Activated CD8-positive, alpha-beta memory T cell treated with anti-CD3 and anti-CD28 coated beads, Interleukin-2, amount 10 ng/mL, durations not matched to agents 7 days and 5 days (primary cell): ENCODE data around the gene TCP10L. TPM values are rescaled to one million over a fixed set of nuclear protein-coding genes. Genes with fewer than 3 reads are reported as not detected.
A peak's percentile ranks its signal among the peaks of the same experiment; 100 is the strongest.
"Not testable (repeated sequence)": the region's sequence is repeated elsewhere in the genome, so short reads cannot be mapped to it uniquely, and the experiment has no call there.

Experiments
- ATAC-seq: fragments of 150-1000 bp; cut with Tn5 transposase; one replicate; pipeline ENCODE4 v1.10.0; 2021; ENCODE audit warnings: moderate library complexity
- CTCF ChIA-PET: fragments of 350-600 bp; sonication (Branson Sonifier 250); formaldehyde crosslinking; loops from one replicate; lab custom pipeline; 2021; ENCODE audit warnings: antibody characterized with exemption; lab: Charles Lee
- DNase-seq: peaks from one replicate; pipeline ENCODE4 v3.0.0-alpha.2; 2020
- H3K27ac Mint-ChIP-seq: one replicate; pipeline ENCODE4 v1.8.0; 2021; ENCODE audit warnings: mild to moderate bottlenecking, mixed read lengths
- H3K27me3 Mint-ChIP-seq: one replicate; pipeline ENCODE4 v1.8.0; 2021; ENCODE audit warnings: mixed read lengths
- H3K36me3 Mint-ChIP-seq: one replicate; pipeline ENCODE4 v1.8.0; 2021; ENCODE audit warnings: mild to moderate bottlenecking, mixed read lengths
- H3K4me1 Mint-ChIP-seq: one replicate; pipeline ENCODE4 v1.8.0; 2021; ENCODE audit warnings: mixed read lengths
- H3K4me3 Mint-ChIP-seq: one replicate; pipeline ENCODE4 v1.8.0; 2021; ENCODE audit warnings: mild to moderate bottlenecking, moderate library complexity, mixed read lengths
- H3K9me3 Mint-ChIP-seq: one replicate; pipeline ENCODE4 v1.8.0; 2022; ENCODE audit warnings: low read depth, mixed read lengths
- total RNA-seq, 2 experiments: library from RNA; stranded (reverse); gene quantifications; one replicate each; pipeline ENCODE4 v1.2.3, GENCODE V29; 2021

The TCP10L gene, protein sequence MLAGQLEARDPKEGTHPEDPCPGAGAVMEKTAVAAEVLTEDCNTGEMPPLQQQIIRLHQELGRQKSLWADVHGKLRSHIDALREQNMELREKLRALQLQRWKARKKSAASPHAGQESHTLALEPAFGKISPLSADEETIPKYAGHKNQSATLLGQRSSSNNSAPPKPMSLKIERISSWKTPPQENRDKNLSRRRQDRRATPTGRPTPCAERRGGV
- not detected for total RNA-seq

DNA sequence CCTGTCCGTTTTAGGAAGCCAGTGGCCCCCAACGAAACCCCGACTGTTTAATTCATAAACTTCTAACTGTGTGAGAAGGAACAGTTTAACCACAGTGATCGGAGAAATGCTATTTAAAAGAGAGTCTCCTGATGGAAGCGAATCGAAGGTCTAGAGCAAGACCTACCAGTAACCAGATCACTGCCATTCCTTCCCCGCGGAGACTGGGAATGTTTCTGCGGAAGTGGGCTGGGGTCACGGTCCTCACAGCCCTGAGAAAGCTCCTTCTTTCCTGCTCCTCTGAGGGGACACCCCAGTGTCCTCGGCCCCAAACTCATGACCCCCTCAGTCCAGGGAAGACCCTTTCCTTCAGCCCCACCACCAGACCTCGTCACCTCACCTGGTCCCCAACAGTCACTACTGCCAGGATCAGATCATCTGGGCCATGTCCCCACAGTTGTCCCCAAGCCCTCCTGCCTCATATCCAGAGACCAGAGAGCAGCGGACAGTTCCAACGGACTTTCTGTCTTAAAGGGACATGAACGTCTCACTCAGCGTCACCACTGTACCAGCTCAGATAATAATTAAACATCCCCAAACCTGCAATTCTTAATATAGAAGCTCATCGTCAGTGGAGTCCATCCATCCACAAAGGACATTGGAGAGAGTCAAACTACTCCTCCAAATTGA lies at the start of gene TCP10L:
Gene TCP10L (minus strand): TSS at position 482 of the 669 bp plus-strand sequence. CDS start 1,219 bp downstream, outside the sequence.
- Mint-ChIP-seq H3K9me3 (no peaks in the 10 kb centered on the region), H3K4me3 (peak within 1 kb of the TSS; percentile 37), H3K27ac (no peak within 1 kb of the TSS), H3K27me3 (peaks cover 4% of the 10 kb centered on the region), H3K36me3 (no peaks in the 10 kb centered on the region), H3K4me1 (peaks cover 6% of the 10 kb centered on the region)
- DNase-seq (no peak), ATAC-seq (no peak)
- CTCF ChIA-PET = interaction anchor here (0.6 to 1.5 kb wide), 3 partner anchors 16 to 184 kb away, joined by 3 to 5 read pairs (median 4); no protein-coding TSS in a partner anchor

DNA sequence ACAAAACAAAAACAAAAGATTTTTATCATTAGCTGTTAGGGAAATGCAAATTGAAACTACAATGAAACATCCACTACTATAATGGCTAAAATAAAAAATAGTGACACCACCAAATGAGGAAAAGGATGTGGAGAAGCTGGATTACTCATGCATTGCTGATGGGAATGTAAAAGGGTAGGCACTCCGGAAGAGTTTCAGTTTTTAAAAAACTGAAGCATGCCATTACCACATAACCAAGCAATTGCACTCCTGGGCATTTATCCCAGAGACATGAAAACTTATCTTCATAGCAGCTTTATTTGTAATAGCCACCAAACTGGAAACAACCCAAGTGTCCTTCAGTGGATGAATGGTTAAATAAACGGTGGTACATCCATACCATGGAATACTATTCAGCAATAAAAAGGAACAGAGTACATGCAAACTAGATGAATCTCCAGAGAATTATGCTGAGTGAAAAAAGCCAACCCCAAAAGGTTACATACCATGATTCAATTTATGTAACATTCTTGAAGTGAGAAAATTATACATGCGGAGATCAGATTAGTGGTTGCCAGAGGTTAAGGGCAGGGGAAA lies 41.4 kb upstream of the TCP10L start:
- Mint-ChIP-seq H3K27ac (no peak overlapping the region), H3K4me1 (peaks cover 5% of the 10 kb centered on the region), H3K4me3 (no peak overlapping the region), H3K36me3 (peaks cover 9% of the 10 kb centered on the region), H3K27me3 (peaks cover 5% of the 10 kb centered on the region), H3K9me3 (no peaks in the 10 kb centered on the region)
- ATAC-seq (no peak), DNase-seq (no peak)
- CTCF ChIA-PET = interaction anchor here (1.4 kb wide), 1 partner anchor 223 kb away, joined by 3 read pairs; no protein-coding TSS in a partner anchor

DNA sequence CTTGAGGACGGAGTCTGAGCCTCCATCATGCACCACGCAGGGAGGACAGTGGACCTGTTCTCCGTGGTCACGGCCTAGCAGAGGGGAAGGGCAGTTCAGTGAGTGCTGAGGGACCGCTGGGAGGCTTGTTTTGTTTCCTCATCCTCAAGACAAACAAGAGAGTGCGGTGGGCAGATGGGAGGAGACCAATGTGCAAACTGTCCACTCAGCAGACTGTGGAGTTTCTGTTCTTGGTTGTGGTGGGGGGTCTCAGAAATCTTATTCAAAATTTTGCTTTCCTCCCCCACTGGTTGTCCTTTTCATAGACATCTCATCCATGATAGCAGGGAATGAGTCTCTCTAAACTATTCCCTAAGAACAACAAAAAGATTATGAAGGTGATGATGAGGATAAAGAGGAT lies 32.9 kb upstream of the TCP10L start:
- DNase-seq, ATAC-seq, H3K4me3 Mint-ChIP-seq, H3K36me3 Mint-ChIP-seq, CTCF ChIA-PET, H3K4me1 Mint-ChIP-seq, H3K27ac Mint-ChIP-seq, H3K9me3 Mint-ChIP-seq: not testable (repeated sequence)
- H3K27me3 Mint-ChIP-seq = peaks cover 34% of the 10 kb centered on the region

DNA sequence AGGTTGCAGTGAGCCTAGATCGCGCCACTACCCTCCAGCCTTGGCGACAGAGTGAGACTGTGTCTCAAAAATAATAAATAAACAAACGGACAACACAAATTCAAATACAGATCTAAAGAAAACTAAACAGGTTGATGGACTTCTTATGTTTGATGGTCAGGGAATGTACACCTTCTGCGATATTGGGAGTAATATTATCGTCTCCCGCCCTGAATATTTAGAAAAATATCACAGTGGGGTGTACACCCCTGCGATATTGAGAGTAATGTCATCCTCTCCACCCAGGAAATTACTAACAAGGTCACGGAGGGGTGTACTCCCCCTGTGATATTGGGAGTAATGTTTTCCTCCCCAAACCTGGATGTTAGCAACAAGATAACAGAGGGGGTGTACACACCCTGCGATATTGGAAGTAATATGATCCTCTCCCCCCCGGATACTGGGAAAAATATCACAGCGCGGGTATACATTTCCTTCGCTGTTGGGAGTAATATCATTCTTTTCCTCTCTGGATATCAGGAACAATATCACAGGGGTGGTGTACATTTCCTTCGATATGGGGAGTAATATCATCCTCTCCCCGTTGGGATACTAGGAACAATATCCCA lies 28.2 kb upstream of the TCP10L start:
- Mint-ChIP-seq H3K9me3 (no peaks in the 10 kb centered on the region), H3K4me1 (peaks cover 19% of the 10 kb centered on the region), H3K27me3 (peaks cover 13% of the 10 kb centered on the region), H3K4me3 (peak overlapping the region; percentile 98), H3K27ac (no peak overlapping the region), H3K36me3 (peaks cover 7% of the 10 kb centered on the region)
- no peak for DNase-seq
- ATAC-seq = no peak
- CTCF ChIA-PET = interaction anchor here (4.6 kb wide), 1 partner anchor 12 kb away, joined by 34 read pairs; no protein-coding TSS in a partner anchor

DNA sequence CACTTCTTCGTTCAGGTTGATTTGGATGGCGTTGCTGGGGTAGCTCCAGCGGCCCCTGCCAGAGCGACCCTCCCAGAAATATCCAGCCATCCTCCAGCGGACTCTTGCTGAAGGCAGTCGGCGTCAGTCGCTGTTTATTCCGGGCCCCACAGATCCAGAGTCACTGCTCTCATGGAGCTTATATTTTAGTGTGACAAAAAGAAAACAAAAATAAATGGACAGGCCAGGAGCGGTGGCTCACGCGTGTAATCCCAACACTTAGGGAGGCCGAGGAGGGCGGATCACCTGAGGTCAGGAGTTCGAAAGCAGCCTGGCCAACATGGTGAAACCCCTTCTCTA lies 27.6 kb upstream of the TCP10L start:
- Mint-ChIP-seq H3K27ac (peak overlapping the region; percentile 90), H3K27me3 (peaks cover 10% of the 10 kb centered on the region), H3K4me1 (peaks cover 19% of the 10 kb centered on the region), H3K36me3 (peaks cover 7% of the 10 kb centered on the region), H3K9me3 (no peaks in the 10 kb centered on the region), H3K4me3 (peak overlapping the region; percentile 98)
- no peak for ATAC-seq
- CTCF ChIA-PET = interaction anchor here (4.6 kb wide), 1 partner anchor 12 kb away, joined by 34 read pairs; no protein-coding TSS in a partner anchor
- no peak for DNase-seq

DNA sequence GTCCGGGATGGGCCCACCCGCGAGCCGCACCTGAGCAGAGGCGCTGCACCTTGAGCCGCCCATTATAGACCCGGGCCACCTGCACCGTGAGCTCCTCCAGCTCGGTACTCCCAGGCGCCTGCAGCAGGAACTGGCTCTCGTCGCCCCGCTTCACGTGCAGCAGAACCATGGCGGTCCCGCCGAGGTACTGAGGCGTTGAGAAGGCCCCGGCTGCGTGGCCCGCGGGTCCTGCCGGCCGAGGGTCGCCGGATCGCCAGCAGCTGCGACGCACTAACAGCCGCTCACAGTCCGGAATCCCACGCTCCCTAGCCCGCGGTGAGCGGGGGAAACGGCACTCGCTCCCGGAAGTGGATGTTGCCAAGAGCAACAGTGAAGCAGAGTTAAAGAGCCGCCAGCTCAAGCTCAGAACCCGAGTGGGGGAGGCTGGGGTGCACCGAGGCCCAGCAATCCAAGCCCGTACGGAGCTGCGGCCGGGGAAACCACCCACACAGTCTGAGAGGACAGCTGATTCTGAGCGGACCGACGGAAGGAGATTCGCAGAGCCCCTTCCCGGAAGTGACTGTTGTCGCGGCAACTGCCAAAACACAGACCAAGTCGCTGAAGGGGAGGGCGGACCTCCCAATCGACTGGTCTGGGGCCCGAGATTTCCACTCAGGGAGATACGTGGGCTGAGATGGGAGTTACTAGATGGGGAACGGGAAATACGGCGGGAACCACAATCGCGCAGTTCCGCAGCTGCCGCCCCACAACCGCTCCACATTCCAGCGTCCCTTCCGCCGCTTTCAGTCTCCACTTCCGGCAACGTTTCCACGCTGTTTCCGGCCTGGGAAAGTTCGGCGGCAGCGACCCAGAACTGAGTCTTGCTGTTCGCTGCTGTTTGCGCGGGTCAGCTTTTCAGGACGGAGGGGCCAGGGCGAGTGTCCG lies 27.0 kb upstream of the TCP10L start, which contains the start of gene CFAP298:
Gene CFAP298 (minus strand): TSS at position 303 of the 924 bp plus-strand sequence. CDS start 134 bp downstream, at position 169.
- H3K4me1 Mint-ChIP-seq = peaks cover 19% of the 10 kb centered on the region
- H3K36me3 Mint-ChIP-seq = peaks cover 11% of the 10 kb centered on the region
- H3K9me3 Mint-ChIP-seq = no peaks in the 10 kb centered on the region
- H3K27me3 Mint-ChIP-seq = peaks cover 9% of the 10 kb centered on the region
- peak within 1 kb of the TSS; percentile 90 for H3K27ac Mint-ChIP-seq
- peak within 1 kb of the TSS; percentile 98 for H3K4me3 Mint-ChIP-seq
- peak; percentile 94 for DNase-seq
- CTCF ChIA-PET = interaction anchor here (0.7 to 4.6 kb wide), 9 partner anchors 11 to 214 kb away, joined by 3 to 34 read pairs (median 3); partner anchors contain the start of genes PAXBP1 and SYNJ1
- peak; percentile 91 for ATAC-seq

DNA sequence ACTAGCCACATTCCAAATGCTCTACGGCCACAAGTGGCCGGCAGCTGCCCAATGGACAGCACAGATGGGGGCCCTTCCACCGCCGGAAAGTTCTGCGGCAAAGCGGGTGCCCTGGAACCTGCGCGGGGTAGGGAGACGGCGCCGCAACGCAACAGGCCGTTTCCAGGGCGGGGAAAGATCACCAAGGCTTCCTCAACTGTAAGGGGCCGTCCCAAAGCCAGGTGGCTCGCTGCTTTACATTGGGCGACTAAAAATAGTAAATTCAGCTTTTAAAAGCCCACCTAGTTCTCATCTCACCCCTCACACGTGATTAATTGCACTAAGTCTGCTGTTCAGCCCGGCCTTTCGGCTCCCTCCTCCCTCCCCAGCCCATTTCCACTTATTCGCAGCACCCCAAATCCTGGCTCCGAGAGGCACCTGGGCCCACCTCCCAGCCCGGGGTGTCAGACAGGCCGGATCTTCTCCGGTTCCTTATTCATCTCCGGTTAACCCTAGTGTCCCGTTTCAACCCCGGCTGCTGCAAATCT lies 26.2 kb upstream of the TCP10L start:
- CTCF ChIA-PET = interaction anchor here (0.7 to 4.6 kb wide), 10 partner anchors 10 to 217 kb away, joined by 3 to 34 read pairs (median 3); partner anchors contain the start of genes PAXBP1 and SYNJ1
- peak overlapping the region; percentile 90 for H3K27ac Mint-ChIP-seq
- ATAC-seq (peak; percentile 27), DNase-seq (peak; percentile 66)
- H3K4me1 Mint-ChIP-seq = peaks cover 19% of the 10 kb centered on the region
- H3K36me3 Mint-ChIP-seq = peaks cover 12% of the 10 kb centered on the region
- H3K4me3 Mint-ChIP-seq = peak overlapping the region; percentile 98
- H3K27me3 Mint-ChIP-seq = peaks cover 9% of the 10 kb centered on the region
- no peaks in the 10 kb centered on the region for H3K9me3 Mint-ChIP-seq

DNA sequence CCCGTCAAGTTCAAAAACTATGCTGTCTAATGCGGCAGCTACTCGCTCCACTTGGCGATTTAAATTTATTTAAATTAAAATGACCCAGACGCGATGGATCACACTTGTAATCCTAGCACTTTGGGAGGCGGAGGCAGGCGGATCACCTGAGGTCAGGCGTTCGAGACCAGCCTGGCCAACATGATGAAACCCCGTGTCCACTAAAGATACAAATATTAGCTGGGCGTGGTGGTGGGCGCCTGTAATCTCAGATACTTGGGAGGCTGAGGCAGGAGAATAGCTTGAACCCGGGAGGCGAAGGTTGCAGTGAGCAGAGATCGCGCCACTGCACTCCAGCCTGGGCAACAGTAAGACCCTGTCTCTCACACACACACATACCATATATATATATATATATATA lies 25.6 kb upstream of the TCP10L start:
- H3K4me3 Mint-ChIP-seq = peak overlapping the region; percentile 98
- CTCF ChIA-PET = interaction anchor here (0.8 to 4.6 kb wide), 4 partner anchors 10 to 217 kb away, joined by 3 to 34 read pairs (median 3); no protein-coding TSS in a partner anchor
- H3K4me1 Mint-ChIP-seq = peaks cover 19% of the 10 kb centered on the region
- peaks cover 13% of the 10 kb centered on the region for H3K36me3 Mint-ChIP-seq
- H3K27ac Mint-ChIP-seq, ATAC-seq, H3K9me3 Mint-ChIP-seq, H3K27me3 Mint-ChIP-seq, DNase-seq: not testable (repeated sequence)

DNA sequence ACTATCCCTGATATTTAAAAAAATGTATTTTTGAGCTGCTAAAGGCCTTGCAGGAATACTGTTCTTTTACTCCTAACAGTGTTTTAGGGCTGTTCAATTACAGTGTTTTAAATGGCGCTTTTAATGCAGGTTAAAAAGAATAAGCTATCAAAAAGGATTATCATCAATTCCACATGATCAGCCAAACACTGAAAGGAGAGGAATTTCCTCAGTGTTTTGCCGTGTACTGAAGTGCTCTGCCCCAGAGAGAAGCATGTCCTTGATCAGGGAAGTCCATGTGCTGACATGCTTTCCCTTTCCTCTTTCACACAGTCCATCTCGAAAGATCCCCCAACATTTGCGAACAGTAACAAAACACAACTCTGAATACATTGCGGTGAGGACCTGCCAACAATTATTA lies 23.5 kb upstream of the TCP10L start:
- no peak for ATAC-seq
- no peak for DNase-seq
- Mint-ChIP-seq H3K27me3 (no peaks in the 10 kb centered on the region), H3K4me3 (no peak overlapping the region), H3K27ac (no peak overlapping the region), H3K36me3 (peaks cover 17% of the 10 kb centered on the region), H3K4me1 (peaks cover 19% of the 10 kb centered on the region), H3K9me3 (no peaks in the 10 kb centered on the region)
- CTCF ChIA-PET = interaction anchor here (0.7 to 4.6 kb wide), 4 partner anchors 8 to 260 kb away, joined by 3 to 34 read pairs (median 4); partner anchors contain the start of gene EVA1C

DNA sequence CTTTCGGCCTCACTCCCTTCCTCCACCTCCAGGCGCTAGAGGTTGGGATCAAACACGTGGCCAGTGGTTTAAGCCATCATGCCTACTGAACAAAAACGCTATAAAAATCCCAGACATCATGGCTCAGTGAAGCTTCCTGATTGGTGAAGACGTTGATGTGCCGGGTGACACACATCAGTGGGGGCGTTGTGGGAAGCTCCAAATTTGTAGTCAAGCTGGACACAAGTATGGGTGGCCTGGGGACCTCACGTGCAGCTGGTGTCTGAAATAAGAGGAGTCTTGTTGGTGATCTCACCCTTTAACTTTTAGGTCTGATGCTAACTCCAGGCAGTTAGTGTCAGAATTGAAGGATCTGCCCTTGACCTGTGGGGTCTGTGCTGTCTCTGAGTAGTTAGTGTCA lies 20.1 kb upstream of the TCP10L start:
- H3K27me3 Mint-ChIP-seq = no peaks in the 10 kb centered on the region
- H3K4me3 Mint-ChIP-seq = no peak overlapping the region
- H3K4me1 Mint-ChIP-seq = peaks cover 9% of the 10 kb centered on the region
- DNase-seq (no peak), ATAC-seq (no peak)
- CTCF ChIA-PET = interaction anchor here (1.1 to 1.5 kb wide), 2 partner anchors 17 to 203 kb away, joined by 3 to 5 read pairs; no protein-coding TSS in a partner anchor
- H3K27ac Mint-ChIP-seq = no peak overlapping the region
- no peaks in the 10 kb centered on the region for H3K9me3 Mint-ChIP-seq
- peaks cover 25% of the 10 kb centered on the region for H3K36me3 Mint-ChIP-seq

DNA sequence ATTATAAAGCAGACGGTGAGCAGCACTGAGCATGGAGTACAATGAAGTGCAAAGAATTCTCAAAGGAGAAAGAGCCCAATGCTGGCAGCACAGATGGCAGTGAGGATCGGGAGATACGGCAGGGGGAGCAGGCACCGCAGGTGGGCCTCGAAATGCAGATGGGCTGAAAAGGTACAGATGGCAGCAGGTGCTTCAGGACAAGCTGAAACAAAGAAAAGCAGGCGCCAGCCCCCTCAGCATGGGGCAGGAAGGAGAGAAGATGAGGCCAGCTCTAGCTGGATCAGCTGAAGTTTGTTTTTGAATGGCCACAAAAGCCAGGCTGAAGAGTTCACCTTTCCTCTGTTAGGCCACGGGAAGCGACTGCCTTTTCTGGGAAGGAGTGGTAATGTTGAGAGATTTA lies 19.1 kb upstream of the TCP10L start:
- Mint-ChIP-seq H3K4me3 (no peak overlapping the region), H3K36me3 (peaks cover 24% of the 10 kb centered on the region), H3K4me1 (peaks cover 8% of the 10 kb centered on the region), H3K27ac (no peak overlapping the region), H3K27me3 (no peaks in the 10 kb centered on the region), H3K9me3 (no peaks in the 10 kb centered on the region)
- ATAC-seq = no peak
- CTCF ChIA-PET = no interaction called here
- DNase-seq = no peak

DNA sequence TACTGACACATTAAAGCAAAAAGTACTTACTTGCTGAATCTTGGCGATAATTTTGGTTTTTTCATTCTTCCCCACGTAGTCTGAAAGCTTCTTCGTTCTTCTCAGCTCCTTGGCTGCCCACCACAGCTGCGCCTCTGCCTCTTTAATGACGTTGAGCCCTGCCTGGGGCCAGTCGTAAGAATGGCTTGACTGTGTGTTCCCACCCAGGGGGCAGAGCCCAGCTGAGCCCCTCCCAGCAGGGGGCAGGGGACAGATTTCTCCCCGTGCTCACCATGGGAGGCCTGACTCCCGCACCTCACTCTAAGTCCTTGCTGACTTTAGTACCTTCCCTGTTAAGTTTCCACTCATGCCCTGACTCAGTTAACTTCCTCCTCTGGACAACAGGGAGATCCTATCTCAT lies 17.8 kb upstream of the TCP10L start:
- Mint-ChIP-seq H3K9me3 (no peaks in the 10 kb centered on the region), H3K4me3 (no peak overlapping the region), H3K27ac (no peak overlapping the region), H3K36me3 (peaks cover 19% of the 10 kb centered on the region), H3K27me3 (no peaks in the 10 kb centered on the region), H3K4me1 (peaks cover 8% of the 10 kb centered on the region)
- ATAC-seq (no peak), DNase-seq (no peak)
- CTCF ChIA-PET = interaction anchor here (5.1 kb wide), 1 partner anchor 200 kb away, joined by 75 read pairs; no protein-coding TSS in a partner anchor
